DMS153 treated with DMSO at 0.1 percent for 48 hours (cell line): ENCODE results near the gene PLA2G2D.

Experiments used
- DNase-seq: peaks from one replicate; lab custom pipeline; 2025; ENCODE audit not compliant: unreplicated experiment; lab: John Stamatoyannopoulos, UW

The PLA2G2D gene

DNA sequence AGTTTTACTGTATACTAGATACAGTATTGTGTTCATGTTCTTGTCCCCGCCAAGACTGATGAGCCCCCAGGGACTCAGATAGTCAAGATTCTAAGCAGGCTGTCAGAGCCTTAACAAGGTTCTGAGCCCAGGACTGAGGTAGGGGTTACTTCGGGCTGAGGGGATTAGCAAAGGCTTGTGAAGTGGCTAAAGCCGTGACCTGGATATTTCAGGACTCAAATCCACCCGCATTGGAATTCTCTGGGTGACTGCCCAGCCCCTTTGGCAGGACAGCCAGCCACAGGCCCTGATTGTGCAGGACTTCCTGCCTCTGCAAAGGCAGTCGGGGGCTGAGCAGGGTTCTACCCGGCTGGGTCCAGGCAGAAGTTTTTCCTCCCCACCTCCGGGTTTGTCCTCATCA lies 49.5 kb downstream of the PLA2G2D start, which contains the start of gene PLA2G5:
PLA2G5 (plus strand) TSS at position 321 of the 400 bp plus-strand sequence. CDS start 14,637 bp downstream, outside the sequence.
- no peak for DNase-seq

DNA sequence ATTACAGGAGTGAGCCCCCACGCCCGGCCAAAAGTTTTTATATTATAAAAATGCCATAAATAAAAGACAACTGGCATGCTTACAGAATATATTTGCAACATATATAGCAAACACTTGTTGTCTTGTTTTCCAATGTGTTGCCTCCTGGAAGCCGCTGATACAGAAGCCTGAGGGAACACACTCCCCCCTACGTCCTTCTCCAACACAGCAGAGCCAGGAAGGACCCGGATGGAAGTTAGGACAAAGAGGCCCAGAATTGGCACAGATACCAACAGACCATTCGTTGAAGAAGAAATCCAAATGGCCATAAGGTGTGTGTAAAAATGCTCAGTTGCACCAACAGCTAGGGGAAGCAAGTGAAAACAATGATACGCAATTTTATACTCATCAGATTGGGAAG lies 50.6 kb downstream of the PLA2G2D start:
- no peak for DNase-seq

DNA sequence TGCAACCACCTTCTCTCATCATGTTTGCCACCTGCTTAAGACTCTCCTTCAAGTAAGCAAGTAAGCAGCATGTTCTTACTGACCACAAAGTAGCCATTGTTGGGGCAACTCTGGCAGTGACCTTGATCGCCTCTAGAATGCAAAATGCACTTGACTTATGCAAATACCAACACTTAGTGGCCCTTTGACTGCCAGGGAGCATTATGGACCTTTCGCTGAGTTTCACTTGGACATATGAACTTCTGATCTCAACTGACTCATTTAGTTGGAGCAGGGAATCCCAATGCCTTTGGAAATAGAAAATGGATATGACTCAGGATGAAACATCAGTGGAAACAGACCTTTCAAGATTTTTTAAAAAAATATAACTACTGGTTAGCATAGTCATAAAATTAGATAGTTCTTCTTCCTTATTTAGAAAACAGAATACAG lies 55.5 kb downstream of the PLA2G2D start:
- no peak for DNase-seq
